ENCODE data around the gene TBC1D22B. TPM values are rescaled to one million over a fixed set of nuclear protein-coding genes. Genes with fewer than 3 reads are reported as not detected.
A peak's percentile ranks its signal among the peaks of the same experiment; 100 is the strongest.

Gene TBC1D22B
- total RNA-seq, 1 experiment from 2014 or later = 7.8 TPM

DNA sequence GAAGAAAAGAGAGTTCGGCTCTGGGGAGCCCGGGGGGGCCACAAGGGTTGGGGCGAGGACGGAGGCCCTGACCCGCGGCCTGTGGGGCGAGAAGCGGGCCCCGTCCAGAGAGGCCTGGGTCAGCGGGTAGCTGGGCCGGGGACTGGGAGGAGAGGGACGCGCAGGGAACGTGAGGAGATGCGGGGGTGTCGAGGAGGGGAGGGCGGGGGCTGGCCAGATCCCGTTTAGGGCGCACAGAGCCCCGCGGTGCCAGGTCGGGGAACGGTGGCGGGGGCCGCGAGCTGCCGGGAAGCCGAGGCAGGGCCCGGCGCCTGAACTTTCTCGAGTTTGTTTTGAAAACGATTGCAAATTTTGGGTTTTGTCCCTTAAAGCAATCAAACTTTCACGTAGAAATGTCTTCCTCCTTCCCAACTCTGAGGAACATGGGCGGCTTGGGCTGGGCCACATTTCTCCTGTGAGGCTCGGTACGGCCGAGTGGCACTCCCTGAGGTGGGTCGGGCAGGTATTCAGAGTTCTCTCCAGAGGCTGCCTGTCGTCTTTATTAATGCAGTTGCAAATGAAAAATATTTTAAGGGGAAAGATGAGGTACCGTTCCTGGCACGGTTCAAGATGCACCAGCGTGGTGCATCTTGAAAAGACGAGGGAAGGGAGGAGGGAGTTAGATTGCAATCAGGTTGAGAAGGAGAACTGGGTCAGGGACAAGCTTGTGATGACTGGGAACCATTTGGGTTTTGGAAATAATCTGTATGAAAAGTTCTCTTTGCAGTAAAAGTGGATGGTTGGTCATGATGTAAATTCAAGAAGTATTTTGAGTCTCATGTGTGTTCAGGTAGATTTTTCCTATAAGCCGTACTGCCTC lies 97.2 kb downstream of the TBC1D22B start:
- peak; percentile 28 for DNase-seq (ENCODE audit: low spot score)

DNA sequence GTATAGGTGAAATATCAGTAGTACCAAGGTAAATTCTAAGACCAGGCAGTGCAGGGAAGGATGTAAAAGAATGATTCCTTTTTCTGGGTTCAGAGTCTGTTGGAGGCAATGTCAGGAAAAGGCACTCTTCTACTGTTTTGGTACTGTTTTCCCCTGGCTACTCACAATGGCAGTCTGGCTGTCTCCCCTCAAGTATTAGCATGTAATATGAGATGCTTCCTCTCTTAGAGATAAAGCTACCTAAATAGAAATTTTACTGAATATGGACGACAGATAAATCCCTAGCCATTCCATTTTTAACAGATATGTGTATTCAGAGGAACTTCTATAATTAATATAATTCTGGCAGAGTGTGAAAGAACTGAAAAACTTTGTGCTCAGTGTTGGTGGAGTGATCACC lies 99.7 kb downstream of the TBC1D22B start:
- DNase-seq (ENCODE audit: low spot score) = no peak

- DNase-seq (ENCODE audit: low spot score) = no peak
These were observed 100.3 kb downstream of the TBC1D22B start for GRCh38 chr6:37357860-37358259.

DNA sequence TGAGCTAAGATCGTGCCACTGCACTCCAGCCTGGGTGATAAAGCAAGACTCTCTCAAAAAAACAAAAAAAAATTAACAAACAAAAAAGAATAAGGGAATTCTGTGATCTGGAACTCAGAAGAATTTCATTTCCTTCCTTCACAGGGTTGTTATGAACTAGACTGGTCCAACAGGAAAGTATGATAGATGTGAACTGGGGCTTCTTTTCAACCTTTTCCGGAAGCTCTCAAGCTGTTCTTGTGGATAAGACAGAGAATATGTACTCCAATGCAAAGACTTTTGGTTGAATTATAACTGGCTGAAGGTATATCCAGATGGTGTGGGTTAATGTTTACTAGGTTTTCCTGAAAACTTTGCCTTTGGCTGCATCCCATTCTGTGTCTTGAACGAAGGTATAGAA lies 101.5 kb downstream of the TBC1D22B start:
- no peak for DNase-seq (ENCODE audit: low spot score)

DNA sequence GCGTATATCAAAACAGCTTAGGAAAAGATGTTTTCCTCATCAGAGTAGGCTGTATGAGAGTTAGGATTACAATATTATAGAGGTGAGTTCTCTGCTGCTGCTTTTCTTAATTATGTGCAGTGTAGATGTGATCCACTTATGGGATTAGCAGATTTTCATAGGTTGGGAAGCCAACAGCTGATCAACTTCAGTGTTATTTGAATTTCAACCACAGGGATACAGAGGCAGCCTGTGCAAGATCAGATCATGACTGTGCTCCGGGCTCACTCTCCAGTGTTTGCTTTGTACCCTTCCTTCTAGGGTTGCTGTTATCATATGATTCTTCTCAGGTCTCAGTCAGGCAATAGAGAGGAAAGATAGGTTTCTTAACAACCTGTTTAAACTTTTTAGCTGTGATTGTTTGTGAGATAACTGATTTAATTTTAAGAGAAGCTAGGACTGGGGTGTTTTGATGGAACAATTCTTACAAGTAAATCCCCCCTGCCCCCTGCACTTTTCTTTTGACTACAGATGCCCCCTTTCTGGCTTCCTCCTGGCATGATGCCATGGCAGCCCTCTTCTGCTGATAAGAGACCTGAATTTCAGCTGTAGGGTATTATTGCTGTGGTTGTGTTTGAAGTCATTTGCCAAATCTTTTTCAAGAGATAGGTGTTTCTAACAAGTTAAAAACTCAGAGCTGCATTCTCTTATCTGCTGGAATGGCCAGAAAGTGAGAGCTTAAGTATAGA lies 104.7 kb downstream of the TBC1D22B start:
- DNase-seq (ENCODE audit: low spot score) = no peak

GRCh38 chr6:37365791-37366190 lies 108.2 kb downstream of the TBC1D22B start:
- DNase-seq (ENCODE audit: low spot score) = peak; percentile 20

- DNase-seq (ENCODE audit: low spot score) = no peak
These were observed 109.3 kb downstream of the TBC1D22B start for GRCh38 chr6:37366910-37367309.

GRCh38 chr6:37368961-37369320 lies 111.4 kb downstream of the TBC1D22B start:
- DNase-seq (ENCODE audit: low spot score) = no peak

DNA sequence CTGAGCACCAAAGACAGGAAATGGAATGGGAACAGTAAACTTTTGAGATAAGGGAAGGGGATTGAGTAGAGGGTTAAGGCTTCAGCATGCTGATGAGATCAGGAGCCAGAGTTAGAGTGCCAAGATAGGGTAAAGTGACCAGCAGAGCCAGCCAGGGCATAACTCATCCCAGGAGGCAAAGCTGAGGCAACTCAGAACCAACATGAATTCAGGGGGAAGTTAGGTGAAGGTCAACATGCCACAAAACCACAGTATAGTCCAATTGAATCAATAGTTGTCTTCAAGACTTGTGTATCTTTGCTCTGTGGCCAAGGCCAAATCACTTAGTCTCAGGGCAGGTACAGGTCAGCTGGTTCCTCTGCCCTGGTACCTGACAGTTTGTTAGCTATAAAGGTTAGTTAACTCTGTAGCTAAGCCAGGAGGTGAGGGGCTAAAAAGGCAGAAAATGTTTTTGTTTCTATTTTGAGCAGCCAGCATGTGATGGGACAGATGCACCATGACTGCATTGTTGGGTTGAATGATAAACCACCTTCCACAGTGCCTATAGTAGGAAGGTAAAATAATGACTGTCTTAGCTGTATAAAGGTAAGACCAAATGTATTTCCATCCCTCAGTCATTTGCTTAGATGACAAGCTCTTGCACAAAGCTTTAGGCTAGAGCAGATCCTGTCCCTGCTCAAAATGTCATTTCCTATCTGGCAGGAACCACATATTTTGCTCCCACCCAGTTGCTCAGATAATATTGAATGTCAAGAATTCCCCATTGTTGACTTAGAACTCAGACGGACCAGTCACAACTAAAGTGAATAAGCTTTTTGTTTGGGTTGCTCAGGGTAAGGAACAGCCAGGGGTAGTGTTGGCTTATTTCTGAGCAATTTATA lies 112.0 kb downstream of the TBC1D22B start:
- no peak for DNase-seq (ENCODE audit: low spot score)

- DNase-seq (ENCODE audit: low spot score) = no peak
These were observed 113.8 kb downstream of the TBC1D22B start for GRCh38 chr6:37371154-37372083.

- DNase-seq (ENCODE audit: low spot score) = no peak
These were observed 114.5 kb downstream of the TBC1D22B start for GRCh38 chr6:37372116-37372515.

DNA sequence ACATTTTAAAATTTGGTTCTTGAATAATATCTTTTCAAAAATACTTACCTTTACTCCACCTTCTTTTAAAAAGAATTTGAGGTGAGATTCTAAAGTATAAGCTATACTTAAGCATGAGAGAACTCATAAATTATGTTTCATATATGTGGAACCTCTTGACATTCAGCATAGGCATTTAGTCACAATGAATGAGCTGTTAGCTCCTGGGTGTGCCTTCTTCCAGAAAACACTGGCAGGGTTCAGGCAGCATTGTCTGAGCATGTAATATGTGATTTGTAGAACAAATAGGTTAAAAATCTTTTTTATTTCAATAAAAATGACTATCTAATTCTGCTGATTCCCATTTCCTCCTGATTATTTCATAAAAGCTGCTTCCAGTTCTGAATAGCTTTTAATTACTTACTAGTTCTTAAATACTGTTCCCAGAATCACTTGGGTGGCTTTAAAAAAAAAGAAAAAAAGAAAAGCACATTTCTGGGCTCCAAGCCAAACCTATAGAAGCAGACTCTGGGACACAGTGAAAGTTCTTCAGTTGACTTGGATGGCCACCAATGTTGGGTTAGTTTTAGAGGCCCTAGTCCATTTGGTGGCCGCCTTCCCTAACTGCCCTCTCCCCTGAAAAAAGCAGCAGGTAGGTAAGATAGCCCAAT lies 116.4 kb downstream of the TBC1D22B start:
- DNase-seq (ENCODE audit: low spot score) = peak; percentile 6

DNA sequence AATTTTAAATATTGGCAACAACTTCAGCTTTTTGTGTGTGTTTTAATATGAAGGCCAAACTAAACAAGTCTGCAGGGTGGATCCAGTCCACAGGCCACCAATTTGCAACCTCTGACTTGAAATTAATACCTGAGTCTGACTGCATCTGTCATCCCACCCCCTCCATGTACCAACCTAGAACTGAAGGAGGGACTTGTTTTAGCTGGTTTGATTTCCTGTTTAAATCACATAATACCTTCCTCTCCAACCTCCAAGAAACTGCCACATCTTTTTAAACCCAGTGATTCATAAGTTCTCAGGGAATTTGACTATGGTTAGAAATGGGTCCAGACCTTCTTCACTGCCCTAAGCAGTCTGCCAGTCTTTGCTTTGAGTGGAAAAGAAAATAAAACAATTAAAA lies 117.8 kb downstream of the TBC1D22B start:
- no peak for DNase-seq (ENCODE audit: low spot score)

- DNase-seq (ENCODE audit: low spot score) = no peak
These were observed 118.6 kb downstream of the TBC1D22B start for GRCh38 chr6:37376078-37376743.

GRCh38 chr6:37381579-37381978 lies 124.0 kb downstream of the TBC1D22B start:
- DNase-seq (ENCODE audit: low spot score) = peak; percentile 83

Data from HT-29 (cell line).